SK-N-SH treated with all-trans-retinoic acid at 6 μM for 48 hours (cell line): Measurements from ENCODE around the gene CRACR2A.
A peak's percentile ranks its signal among the peaks of the same experiment; 100 is the strongest.

ENCODE experiments used
- ATAC-seq: fragments of 200-7000 bp; cut with Tn5 transposase; 3 replicates; pipeline ENCODE4 v1.9.1; 2020; ENCODE audit warnings: mild to moderate bottlenecking, moderate library complexity
- ARNTL ChIP-seq: fragments of 450-650 bp; formaldehyde crosslinking; IDR thresholded peaks from 2 replicates; pipeline ENCODE4 v1.5.0; 2020; ENCODE audit warnings: low read depth, mild to moderate bottlenecking, moderate library complexity, borderline replicate concordance
- CSDC2 ChIP-seq: fragments of 250-450 bp; sonication (Bioruptor Pico); IDR thresholded peaks from 2 replicates; pipeline ENCODE4 v1.5.0; 2020; ENCODE audit warnings: mild to moderate bottlenecking, moderate library complexity
- GLIS3 ChIP-seq: fragments of 250-450 bp; sonication (Bioruptor Pico); IDR thresholded peaks from 2 replicates; pipeline ENCODE4 v1.5.0; 2020; ENCODE audit warnings: mild to moderate bottlenecking, moderate library complexity
- ISL1 ChIP-seq: fragments of 250-450 bp; sonication (Bioruptor Pico); IDR thresholded peaks from 2 replicates; pipeline ENCODE4 v2.1.2; 2022; ENCODE audit warnings: mild to moderate bottlenecking, moderate library complexity
- OSR1 ChIP-seq: fragments of 250-450 bp; sonication (Bioruptor Pico); IDR thresholded peaks from 2 replicates; pipeline ENCODE4 v1.8.0; 2022; ENCODE audit warnings: moderate library complexity, mild to moderate bottlenecking, inconsistent platforms
- PPARA ChIP-seq: fragments of 250-450 bp; sonication (Bioruptor Pico); IDR thresholded peaks from 2 replicates; pipeline ENCODE4 v1.5.0; 2020; ENCODE audit warnings: mild to moderate bottlenecking, borderline replicate concordance
- RARB ChIP-seq: fragments of 250-450 bp; sonication (Bioruptor Pico); IDR thresholded peaks from 2 replicates; pipeline ENCODE4 v1.8.0; 2021; ENCODE audit warnings: mild to moderate bottlenecking, moderate library complexity
- SNAI2 ChIP-seq: fragments of 250-450 bp; sonication (Bioruptor Pico); IDR thresholded peaks from 2 replicates; pipeline ENCODE4 v1.5.0; 2020; ENCODE audit warnings: mild to moderate bottlenecking, moderate library complexity
- TCF4 ChIP-seq: fragments of 250-450 bp; sonication (Bioruptor Pico); IDR thresholded peaks from 2 replicates; pipeline ENCODE4 v1.8.0; 2021; ENCODE audit warnings: mild to moderate bottlenecking, moderate library complexity, borderline replicate concordance
- TOX ChIP-seq: fragments of 250-450 bp; sonication (Bioruptor Pico); IDR thresholded peaks from 2 replicates; pipeline ENCODE4 v1.8.0; 2021; ENCODE audit warnings: mild to moderate bottlenecking, moderate library complexity, borderline replicate concordance
- ZC3H10 ChIP-seq: fragments of 250-450 bp; sonication (Bioruptor Pico); IDR thresholded peaks from 2 replicates; pipeline ENCODE4 v1.5.1; 2021; ENCODE audit warnings: mild to moderate bottlenecking, moderate library complexity
- ZFP3 ChIP-seq: fragments of 250-450 bp; sonication (Bioruptor Pico); IDR thresholded peaks from 2 replicates; pipeline ENCODE4 v1.5.0; 2020; ENCODE audit warnings: mild to moderate bottlenecking, moderate library complexity
- ZFP30 ChIP-seq: fragments of 450-650 bp; formaldehyde crosslinking; IDR thresholded peaks from 2 replicates; pipeline ENCODE4 v1.5.0; 2022; ENCODE audit warnings: mild to moderate bottlenecking, moderate library complexity
- ZNF565 ChIP-seq: fragments of 450-650 bp; formaldehyde crosslinking; conservative IDR thresholded peaks from 2 replicates; pipeline ENCODE4 v1.5.0; 2020; ENCODE audit warnings: low read depth, mild to moderate bottlenecking, moderate library complexity
- ZNF70 ChIP-seq: fragments of 450-650 bp; formaldehyde crosslinking; IDR thresholded peaks from 2 replicates; pipeline ENCODE4 v1.5.0; 2020; ENCODE audit warnings: mild to moderate bottlenecking, moderate library complexity
- TF ChIP-seq, protein P1 (sequence below): fragments of 250-450 bp; sonication (Bioruptor Pico); IDR thresholded peaks from 2 replicates; pipeline ENCODE4 v1.5.0; 2020; ENCODE audit warnings: mild to moderate bottlenecking, moderate library complexity
- TF ChIP-seq, protein P2 (sequence below): fragments of 250-450 bp; sonication (Bioruptor Pico); IDR thresholded peaks from 2 replicates; pipeline ENCODE4 v1.8.0; 2021; ENCODE audit warnings: low read depth, mild to moderate bottlenecking, moderate library complexity, borderline replicate concordance
- TF ChIP-seq, protein P3 (sequence below): fragments of 250-450 bp; sonication (Bioruptor Pico); IDR thresholded peaks from 2 replicates; pipeline ENCODE4 v1.5.1; 2020; ENCODE audit warnings: low read depth, mild to moderate bottlenecking, moderate library complexity
- TF ChIP-seq, protein P4 (sequence below): fragments of 250-450 bp; sonication (Bioruptor Pico); IDR thresholded peaks from 2 replicates; pipeline ENCODE4 v1.8.0; 2020; ENCODE audit warnings: mild to moderate bottlenecking, moderate library complexity, borderline replicate concordance

Gene CRACR2A

DNA sequence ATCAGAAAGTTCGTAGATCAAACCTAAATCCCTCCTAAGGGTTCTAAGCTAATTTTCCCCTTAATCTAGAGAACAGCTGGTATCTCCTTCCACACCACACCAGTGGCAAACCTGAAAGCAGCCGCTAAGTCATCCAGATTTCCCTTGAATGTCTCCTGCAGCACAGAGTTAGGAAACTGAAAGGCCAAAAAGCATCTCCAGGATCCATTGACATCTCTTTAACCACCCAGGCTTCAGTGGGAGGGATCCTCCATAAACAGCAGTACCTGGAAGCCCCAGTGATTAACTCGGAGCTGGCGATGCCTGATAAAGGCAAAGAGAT is 47.6 kb downstream of the CRACR2A start:
- ATAC-seq: no peak
- no peak for TF ChIP-seq ISL1 (CRISPR knock-in tag)
- TF ChIP-seq OSR1 (CRISPR knock-in tag): no peak
- no peak for TF ChIP-seq ARNTL (CRISPR knock-in tag)
- TF ChIP-seq, protein P1, sequence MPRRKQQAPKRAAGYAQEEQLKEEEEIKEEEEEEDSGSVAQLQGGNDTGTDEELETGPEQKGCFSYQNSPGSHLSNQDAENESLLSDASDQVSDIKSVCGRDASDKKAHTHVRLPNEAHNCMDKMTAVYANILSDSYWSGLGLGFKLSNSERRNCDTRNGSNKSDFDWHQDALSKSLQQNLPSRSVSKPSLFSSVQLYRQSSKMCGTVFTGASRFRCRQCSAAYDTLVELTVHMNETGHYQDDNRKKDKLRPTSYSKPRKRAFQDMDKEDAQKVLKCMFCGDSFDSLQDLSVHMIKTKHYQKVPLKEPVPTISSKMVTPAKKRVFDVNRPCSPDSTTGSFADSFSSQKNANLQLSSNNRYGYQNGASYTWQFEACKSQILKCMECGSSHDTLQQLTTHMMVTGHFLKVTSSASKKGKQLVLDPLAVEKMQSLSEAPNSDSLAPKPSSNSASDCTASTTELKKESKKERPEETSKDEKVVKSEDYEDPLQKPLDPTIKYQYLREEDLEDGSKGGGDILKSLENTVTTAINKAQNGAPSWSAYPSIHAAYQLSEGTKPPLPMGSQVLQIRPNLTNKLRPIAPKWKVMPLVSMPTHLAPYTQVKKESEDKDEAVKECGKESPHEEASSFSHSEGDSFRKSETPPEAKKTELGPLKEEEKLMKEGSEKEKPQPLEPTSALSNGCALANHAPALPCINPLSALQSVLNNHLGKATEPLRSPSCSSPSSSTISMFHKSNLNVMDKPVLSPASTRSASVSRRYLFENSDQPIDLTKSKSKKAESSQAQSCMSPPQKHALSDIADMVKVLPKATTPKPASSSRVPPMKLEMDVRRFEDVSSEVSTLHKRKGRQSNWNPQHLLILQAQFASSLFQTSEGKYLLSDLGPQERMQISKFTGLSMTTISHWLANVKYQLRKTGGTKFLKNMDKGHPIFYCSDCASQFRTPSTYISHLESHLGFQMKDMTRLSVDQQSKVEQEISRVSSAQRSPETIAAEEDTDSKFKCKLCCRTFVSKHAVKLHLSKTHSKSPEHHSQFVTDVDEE (CRISPR knock-in tag): no peak
- TF ChIP-seq TOX (CRISPR knock-in tag): no peak
- TF ChIP-seq ZFP30: no peak
- TF ChIP-seq, protein P2, sequence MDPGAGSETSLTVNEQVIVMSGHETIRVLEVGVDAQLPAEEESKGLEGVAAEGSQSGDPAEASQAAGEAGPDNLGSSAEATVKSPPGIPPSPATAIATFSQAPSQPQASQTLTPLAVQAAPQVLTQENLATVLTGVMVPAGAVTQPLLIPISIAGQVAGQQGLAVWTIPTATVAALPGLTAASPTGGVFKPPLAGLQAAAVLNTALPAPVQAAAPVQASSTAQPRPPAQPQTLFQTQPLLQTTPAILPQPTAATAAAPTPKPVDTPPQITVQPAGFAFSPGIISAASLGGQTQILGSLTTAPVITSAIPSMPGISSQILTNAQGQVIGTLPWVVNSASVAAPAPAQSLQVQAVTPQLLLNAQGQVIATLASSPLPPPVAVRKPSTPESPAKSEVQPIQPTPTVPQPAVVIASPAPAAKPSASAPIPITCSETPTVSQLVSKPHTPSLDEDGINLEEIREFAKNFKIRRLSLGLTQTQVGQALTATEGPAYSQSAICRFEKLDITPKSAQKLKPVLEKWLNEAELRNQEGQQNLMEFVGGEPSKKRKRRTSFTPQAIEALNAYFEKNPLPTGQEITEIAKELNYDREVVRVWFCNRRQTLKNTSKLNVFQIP (CRISPR knock-in tag): no peak
- no peak for TF ChIP-seq ZNF70

DNA sequence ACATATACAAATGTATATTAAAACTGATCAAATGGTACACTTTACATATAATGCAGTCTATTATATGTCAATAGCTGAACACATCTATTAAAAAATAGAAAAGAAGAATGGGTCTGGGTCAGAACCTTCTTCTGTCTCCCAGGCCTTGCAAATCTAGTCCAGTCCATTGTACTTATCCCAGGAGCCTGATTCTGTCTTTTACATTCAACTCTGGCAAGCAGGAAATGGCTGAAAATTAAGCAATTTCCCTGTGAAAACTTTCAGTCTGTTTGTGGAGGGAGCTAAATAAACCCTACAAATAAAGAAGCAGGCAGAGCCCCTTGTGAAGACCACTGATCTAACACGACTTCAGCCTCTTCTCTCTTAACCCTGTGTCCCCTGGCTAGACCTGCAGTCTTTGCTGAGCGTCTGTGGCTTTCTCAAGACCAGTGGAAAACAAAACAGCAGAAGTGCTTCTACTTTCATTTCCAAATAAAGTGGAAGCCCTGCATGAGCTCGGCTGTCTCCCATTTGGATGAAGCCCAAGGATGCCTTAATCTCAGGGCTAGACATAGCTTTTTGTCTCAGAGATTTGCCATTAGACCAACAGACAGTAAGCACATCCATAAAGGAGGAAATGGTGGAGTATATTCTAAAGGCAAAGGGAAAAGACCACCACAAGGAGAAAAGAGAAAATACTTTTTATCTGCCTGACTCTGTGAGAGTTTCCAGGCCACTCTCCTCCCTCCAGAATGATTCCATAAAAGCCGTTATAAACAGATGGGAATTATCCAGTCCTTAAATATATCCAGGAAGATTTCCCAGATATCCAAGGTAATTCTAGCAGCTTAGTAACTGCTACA is 48.2 kb downstream of the CRACR2A start:
- ATAC-seq: no peak

DNA sequence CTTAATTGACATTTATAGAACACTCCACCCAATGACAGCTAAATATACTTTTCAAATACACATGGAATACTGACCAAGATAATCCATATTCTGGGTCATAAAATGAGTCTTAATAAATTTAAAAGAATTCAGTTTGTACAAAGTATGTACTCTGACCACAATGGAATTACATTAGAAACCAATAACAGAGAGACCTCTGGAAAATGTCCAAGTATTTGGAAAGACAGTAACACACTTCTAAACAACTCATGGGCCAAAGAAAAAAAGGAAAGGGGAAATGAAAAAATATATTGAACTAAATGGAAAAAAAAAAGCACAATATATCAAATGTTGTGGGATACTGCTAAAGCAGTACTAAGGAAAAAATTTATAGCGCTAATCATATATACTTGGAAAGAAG is 52.0 kb downstream of the CRACR2A start:
- no peak for ATAC-seq
- TF ChIP-seq CSDC2 (CRISPR knock-in tag) (no peak), GLIS3 (CRISPR knock-in tag) (no peak), SNAI2 (no peak)

More for the DNA sequence above, 48.2 kb downstream of the CRACR2A start:
- TF ChIP-seq ZNF565 (CRISPR knock-in tag) (no peak), ZFP3 (CRISPR knock-in tag) (no peak), ZFP30 (no peak), CSDC2 (CRISPR knock-in tag) (no peak)
- TF ChIP-seq, protein P3, sequence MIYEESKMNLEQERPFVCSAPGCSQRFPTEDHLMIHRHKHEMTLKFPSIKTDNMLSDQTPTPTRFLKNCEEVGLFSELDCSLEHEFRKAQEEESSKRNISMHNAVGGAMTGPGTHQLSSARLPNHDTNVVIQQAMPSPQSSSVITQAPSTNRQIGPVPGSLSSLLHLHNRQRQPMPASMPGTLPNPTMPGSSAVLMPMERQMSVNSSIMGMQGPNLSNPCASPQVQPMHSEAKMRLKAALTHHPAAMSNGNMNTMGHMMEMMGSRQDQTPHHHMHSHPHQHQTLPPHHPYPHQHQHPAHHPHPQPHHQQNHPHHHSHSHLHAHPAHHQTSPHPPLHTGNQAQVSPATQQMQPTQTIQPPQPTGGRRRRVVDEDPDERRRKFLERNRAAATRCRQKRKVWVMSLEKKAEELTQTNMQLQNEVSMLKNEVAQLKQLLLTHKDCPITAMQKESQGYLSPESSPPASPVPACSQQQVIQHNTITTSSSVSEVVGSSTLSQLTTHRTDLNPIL (CRISPR knock-in tag): no peak

DNA sequence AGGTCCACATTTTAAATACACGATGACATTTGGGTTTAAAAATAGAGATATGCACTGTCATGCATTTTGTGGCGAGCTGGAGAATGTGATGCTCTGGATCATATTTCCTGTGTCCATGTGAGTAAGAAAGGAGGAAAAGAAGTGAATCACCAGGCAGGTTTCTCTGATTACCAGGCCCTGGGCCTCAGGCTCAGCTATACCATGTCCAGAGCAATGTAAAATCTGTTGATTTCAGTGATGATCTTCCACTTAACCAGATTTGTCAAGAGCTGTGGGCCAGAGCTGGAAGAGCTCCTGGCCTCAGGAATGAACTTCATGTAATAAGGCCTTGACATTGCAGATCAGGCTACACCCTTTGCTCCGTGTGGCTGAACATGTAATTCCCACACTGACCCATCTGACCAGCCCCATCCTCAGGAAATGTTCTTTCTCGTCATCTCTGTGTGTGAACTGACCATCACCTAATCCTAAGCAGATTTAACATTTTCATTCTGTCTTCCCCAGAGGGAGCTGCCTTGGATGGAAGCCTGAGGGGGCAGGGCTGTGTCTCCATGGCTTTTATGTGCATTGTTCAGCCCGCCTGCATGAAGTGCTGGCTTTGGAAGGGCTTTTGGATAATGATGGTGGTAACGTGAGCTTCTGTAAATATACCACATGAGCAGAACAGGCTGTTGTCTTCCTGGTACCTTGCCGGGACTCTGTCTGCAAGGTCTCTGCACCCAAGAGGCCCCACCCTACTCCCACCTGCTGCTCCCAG is 54.5 kb downstream of the CRACR2A start:
- ATAC-seq: peak; percentile 100
- TF ChIP-seq RARB (no peak), ZC3H10 (CRISPR knock-in tag) (no peak), PPARA (CRISPR knock-in tag) (no peak), GLIS3 (CRISPR knock-in tag) (no peak), OSR1 (CRISPR knock-in tag) (no peak)
- TF ChIP-seq, protein P3 (CRISPR knock-in tag): no peak

DNA sequence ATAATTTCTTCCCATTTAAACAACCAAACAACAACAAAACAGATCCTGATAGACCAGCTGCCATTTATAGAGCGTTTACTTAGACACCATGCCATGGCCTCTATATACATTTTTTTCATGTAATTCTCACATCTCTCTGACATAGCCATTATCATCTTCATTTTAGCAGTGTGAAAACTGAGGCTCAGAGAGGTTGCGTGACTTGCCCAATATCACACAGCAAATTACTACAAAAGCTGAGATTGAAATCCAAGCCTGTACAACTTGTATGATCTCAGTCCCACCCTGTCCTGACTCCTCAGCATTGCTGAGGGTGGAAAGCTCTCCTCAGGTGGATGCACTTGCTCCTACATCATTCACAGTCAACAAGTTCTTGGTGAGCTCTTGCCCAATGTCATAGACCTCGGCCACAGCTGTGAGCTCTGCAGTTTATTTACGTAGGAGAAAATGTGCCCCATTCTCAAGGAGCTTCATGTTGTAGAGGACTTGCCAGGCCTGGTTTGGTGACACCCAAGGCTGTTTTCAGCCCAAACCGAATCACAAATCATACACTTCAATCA is 55.5 kb downstream of the CRACR2A start:
- TF ChIP-seq, protein P2 (CRISPR knock-in tag): no peak
- TF ChIP-seq RARB: no peak
- TF ChIP-seq ZNF70: no peak
- no peak for TF ChIP-seq OSR1 (CRISPR knock-in tag)
- TF ChIP-seq, protein P4, sequence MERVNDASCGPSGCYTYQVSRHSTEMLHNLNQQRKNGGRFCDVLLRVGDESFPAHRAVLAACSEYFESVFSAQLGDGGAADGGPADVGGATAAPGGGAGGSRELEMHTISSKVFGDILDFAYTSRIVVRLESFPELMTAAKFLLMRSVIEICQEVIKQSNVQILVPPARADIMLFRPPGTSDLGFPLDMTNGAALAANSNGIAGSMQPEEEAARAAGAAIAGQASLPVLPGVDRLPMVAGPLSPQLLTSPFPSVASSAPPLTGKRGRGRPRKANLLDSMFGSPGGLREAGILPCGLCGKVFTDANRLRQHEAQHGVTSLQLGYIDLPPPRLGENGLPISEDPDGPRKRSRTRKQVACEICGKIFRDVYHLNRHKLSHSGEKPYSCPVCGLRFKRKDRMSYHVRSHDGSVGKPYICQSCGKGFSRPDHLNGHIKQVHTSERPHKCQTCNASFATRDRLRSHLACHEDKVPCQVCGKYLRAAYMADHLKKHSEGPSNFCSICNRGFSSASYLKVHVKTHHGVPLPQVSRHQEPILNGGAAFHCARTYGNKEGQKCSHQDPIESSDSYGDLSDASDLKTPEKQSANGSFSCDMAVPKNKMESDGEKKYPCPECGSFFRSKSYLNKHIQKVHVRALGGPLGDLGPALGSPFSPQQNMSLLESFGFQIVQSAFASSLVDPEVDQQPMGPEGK: no peak
- TF ChIP-seq TCF4 (CRISPR knock-in tag): no peak
- TF ChIP-seq ISL1 (CRISPR knock-in tag): no peak
- TF ChIP-seq ZFP30: no peak
- ATAC-seq: no peak
